ENCODE measurements around the gene MAML1.
A peak's percentile ranks its signal among the peaks of the same experiment; 100 is the strongest.

MAML1 gene

GRCh38 chr5:179805070-179805528 is 72.5 kb downstream of the MAML1 start:
- no peak for DNase-seq (ENCODE audit: extremely low spot score)
- no peak for TF ChIP-seq CTCF (IDR thresholded peaks at IDR 0.05; ENCODE audit: control extremely low read depth, extremely low read depth, low read depth, missing control alignments)
- ChIA-PET CTCF (no interaction called here), POLR2A (no interaction called here)

DNA sequence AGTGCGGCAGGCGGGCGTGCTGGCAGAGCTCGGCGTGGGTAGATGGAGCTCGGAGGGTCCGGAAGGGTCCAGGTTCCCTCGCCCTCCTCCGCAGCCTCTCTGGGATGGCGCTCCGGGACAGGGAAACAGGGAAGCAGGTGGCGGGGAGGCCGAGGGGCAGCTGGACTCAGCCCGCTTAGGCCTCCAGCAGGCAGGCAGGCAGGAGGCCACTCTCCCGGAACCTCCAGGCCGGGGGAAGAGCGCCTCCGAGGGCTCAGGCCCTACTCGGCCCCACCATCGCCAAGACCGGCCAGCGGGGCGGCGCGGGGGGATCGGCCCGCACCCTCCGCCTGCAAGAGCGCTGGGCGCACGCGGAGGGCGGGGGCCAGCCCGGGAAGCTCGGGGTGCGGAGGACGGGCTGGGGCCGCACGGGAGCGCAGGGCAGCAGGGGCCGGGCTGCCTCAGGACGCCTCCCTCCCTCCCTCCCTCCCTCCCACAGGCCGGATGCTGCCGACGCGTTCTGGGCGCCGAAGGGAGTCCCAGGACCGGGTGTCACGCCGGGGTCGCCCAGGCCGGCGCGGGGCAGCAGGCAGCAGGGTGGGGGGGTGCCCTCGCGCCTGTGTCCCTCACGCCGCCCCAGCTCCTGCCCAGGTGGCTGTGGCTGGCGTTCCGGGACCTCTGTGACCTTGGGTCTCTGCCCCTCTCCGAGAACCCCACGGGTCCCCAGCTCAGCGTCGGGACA is 73.1 kb downstream of the MAML1 start:
- no peak for TF ChIP-seq CTCF (IDR thresholded peaks at IDR 0.05; ENCODE audit: control extremely low read depth, extremely low read depth, low read depth, missing control alignments)
- ChIA-PET CTCF (interaction anchor here (0.9 kb wide), 1 partner anchor 17 kb away, joined by 3 read pairs; no protein-coding TSS in a partner anchor), POLR2A (interaction anchor here (0.7 kb wide), 1 partner anchor 15 kb away, joined by 4 read pairs; the partner anchor contains the start of gene SQSTM1)
- DNase-seq (ENCODE audit: extremely low spot score), result peak; percentile 73

DNA sequence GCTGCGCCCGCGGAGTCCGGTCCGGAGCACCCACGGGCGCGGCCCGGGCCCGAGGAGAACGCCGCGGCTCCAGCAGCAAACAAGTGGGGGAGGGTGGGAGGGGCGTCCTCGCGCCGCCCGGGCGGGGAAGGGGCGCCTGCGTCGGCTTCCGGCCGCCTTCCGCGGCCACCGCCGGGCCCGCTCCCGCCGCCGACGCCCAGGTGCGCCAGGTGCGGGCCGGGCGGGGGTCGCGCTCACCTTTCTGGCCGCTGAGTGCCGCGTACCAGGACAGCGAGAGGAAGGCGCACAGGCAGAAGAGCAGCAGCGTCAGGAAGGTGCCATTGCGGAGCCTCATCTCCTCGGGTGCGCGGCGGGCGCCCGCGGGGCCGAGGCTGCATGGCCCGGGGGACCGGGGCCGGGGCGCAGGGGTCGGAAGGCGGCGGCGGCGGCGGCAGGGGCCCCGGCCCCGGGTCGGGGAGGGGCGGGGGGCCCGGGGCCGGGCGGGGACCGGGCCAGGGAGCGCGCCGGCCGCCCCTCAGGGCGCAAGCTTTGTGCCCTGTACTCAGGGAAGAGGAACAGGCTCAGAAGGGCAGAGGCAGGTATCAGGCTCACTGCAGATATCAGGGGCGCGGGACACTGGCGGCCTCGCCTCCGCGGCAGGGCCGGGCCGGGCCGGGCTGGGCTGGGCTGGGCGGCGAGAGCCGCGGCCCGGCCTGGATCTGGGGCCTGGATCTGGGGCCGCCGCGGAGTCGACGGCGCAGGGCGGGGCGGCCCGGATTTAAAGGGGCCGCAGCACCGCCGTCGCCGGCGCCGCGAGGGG is 73.8 kb downstream of the MAML1 start, which contains the start of gene MGAT4B:
TSS of gene MGAT4B (minus strand) at position 617 of the 799 bp plus-strand sequence. CDS start at position 334, 283 bp downstream.
- TF ChIP-seq CTCF (IDR thresholded peaks at IDR 0.05; ENCODE audit: control extremely low read depth, extremely low read depth, low read depth, missing control alignments), result no peak
- ChIA-PET CTCF (interaction anchor here (0.9 kb wide), 1 partner anchor 16 kb away, joined by 3 read pairs; no protein-coding TSS in a partner anchor), POLR2A (interaction anchor here (0.7 to 0.9 kb wide), 2 partner anchors 13 to 14 kb away, joined by 3 to 4 read pairs; partner anchors contain the start of gene SQSTM1)
- DNase-seq (ENCODE audit: extremely low spot score), result peak; percentile 88

DNA sequence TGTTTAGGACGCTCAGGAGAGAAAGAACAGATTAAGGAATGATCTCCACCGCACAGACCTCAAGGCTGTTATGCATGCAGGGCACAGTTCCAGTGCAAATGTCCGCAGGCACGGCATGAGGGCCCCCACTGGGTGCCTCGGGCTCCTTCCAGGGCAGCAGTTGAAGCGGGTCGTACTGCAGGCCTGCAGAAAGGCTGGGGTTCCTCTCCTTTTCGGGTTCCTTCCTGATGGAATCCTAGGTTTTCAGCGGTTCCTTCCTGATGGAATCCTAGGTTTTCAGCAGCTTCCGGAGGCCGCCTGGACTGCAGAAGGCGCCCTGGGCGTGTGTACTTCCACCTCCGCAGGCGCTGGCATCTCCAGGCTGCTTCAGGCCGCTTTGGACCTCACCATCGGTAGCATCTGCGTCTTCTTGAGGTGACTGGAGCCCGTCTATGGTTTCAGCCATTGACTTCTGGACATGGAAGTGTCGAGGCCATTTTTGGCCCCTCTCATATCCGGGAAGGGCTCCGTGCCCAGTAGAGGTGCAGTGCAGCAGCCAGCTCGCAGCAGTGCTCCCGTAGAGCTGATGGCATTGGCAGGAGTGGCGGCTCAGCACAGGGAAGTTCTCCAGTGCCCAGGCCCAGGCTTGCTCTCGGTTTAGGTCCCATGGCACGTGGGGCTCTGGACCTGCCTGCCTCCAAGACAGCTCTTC is 79.7 kb downstream of the MAML1 start:
- ChIA-PET CTCF (interaction anchor here (1.1 to 1.8 kb wide), 5 partner anchors 10 to 16 kb away, joined by 3 to 10 read pairs (median 4); no protein-coding TSS in a partner anchor), POLR2A (interaction anchor here (1.5 to 2.2 kb wide), 2 partner anchors 8 to 10 kb away, joined by 3 to 27 read pairs; partner anchors contain the start of gene SQSTM1)
- no peak for TF ChIP-seq CTCF (IDR thresholded peaks at IDR 0.05; ENCODE audit: control extremely low read depth, extremely low read depth, low read depth, missing control alignments)
- no peak for DNase-seq (ENCODE audit: extremely low spot score)

DNA sequence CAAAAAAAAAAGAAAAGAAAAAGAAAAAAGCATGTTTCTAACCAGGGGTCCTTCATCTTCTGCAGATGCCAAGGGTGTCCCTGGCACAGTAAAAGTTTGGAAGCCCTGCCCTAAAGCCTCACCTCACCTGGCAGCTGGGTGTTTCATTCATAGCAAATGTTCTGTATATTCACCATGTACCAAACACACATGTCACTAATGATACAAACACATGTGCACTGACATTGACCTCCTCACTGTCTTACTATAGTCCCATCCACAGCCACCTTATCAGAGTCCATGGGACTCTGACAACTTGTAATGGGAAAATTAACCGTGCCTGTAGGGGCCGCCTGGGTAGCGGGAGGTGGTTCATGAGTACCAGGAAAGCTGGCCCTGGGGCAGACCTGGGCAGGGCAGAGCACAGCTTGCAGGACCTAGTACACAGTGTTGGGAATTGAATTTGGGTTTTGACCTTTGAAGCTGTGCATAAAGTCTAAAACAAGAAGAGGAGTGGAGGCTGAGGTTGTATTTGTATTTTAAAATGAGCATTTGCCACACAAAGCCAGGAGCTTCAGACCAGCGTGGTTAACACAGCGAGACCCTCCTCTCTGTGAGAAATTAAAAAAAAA is 80.5 kb downstream of the MAML1 start:
- CTCF ChIA-PET, result interaction anchor here (1.1 to 1.7 kb wide), 3 partner anchors 11 to 135 kb away, joined by 4 to 5 read pairs (median 4); no protein-coding TSS in a partner anchor
- POLR2A ChIA-PET, result interaction anchor here (1.5 kb wide), 1 partner anchor 9 kb away, joined by 3 read pairs; no protein-coding TSS in a partner anchor
- no peak for DNase-seq (ENCODE audit: extremely low spot score)
- no peak for TF ChIP-seq CTCF (IDR thresholded peaks at IDR 0.05; ENCODE audit: control extremely low read depth, extremely low read depth, low read depth, missing control alignments)
